HG03139 (cell line): ENCODE results near the gene ZBTB20.

Source experiments
- ATAC-seq: cut with Tn5 transposase; IDR thresholded peaks from one replicate; pipeline ENCODE4 v1.9.1; 2021; ENCODE audit not compliant: unreplicated experiment

The ZBTB20 gene

GRCh38 chr3:114877378-114878113 lies 269.5 kb downstream of the ZBTB20 start:
- ATAC-seq: no peak

- ATAC-seq: no peak
Observed at GRCh38 chr3:114874522-114874971, 272.5 kb downstream of the ZBTB20 start.

DNA sequence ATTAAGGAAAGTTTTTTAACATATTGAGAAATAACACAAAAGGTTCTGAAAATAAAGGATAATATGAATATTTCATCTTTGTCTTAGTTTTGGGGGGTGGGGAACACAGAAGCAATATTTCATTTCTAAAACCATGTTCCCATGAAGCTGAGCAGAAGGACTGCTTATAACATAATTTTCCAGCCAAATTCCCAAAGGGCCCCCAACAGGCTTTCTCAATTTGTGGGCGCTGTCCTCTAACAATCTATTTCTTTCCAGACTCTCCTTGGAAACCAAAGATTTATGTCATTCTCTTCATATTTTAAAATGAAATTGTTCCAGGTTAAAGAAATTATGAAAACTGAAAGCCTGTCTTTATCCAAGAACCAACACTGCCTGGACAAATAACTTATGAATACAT lies 273.5 kb downstream of the ZBTB20 start:
- ATAC-seq: no peak

DNA sequence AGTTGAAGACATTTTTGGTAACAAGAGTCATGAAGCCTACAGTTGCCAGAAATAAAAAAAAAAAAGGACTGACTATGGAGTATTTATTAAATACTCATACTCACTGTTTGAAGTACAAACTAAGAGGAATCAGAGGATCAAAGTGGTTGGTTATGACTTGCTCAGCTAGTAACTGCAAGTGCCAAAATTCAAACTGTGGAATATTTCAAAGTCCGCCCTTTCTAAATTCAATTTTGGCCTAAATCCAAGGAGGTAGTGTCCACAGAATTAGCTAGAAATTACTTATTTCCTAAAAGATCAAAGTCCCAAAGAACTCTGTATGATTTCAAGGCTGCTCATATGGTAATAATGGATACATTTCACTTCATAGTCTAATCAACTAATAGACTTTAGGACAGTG lies 274.5 kb downstream of the ZBTB20 start:
- ATAC-seq: no peak

DNA sequence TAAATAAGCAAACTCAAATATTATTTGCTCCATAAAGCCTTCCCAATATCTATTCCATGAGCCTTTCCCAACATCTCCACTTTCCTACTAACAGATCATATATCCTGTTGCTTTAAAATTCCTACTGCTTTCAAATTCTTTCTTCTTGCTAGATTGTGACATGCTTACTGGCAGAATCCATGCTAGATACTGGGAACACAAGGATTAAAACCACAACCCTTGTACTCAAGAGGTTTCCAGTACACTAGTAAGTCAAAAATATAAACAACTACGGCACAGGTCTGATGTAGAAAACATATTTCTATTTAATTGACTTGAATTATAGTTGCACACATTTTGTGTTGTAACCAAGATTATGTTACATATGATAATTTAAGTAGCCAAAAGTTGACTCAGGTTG lies 275.0 kb downstream of the ZBTB20 start:
- ATAC-seq: no peak

GRCh38 chr3:114867835-114868503 lies 279.1 kb downstream of the ZBTB20 start:
- no peak for ATAC-seq

DNA sequence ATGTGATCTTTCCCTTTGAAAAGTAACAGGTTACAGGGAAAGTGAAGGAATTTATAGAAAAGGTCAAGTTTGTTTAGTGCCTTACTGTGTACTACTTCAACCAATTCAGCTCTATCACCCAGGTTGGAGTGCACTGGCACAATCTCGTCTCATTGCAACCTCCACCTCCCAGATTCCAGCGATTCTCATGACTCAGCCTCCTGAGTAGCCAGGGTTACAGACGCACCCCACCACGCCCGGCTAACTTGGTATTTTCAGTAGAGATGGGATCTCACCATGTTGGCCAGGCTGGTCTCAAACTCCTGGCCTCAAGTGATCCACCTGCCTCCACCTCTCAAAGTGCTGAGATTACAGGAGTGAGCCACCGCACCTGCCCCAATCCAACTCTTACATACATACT lies 279.7 kb downstream of the ZBTB20 start:
- ATAC-seq: no peak

- ATAC-seq: no peak
Observed at GRCh38 chr3:114866430-114866829, 280.7 kb downstream of the ZBTB20 start.

- ATAC-seq: no peak
Observed at GRCh38 chr3:114864970-114865369, 282.1 kb downstream of the ZBTB20 start.

- ATAC-seq: no peak
Observed at GRCh38 chr3:114863848-114864247, 283.2 kb downstream of the ZBTB20 start.

GRCh38 chr3:114861666-114862065 lies 285.4 kb downstream of the ZBTB20 start:
- ATAC-seq: no peak

GRCh38 chr3:114860531-114860930 lies 286.6 kb downstream of the ZBTB20 start:
- no peak for ATAC-seq

DNA sequence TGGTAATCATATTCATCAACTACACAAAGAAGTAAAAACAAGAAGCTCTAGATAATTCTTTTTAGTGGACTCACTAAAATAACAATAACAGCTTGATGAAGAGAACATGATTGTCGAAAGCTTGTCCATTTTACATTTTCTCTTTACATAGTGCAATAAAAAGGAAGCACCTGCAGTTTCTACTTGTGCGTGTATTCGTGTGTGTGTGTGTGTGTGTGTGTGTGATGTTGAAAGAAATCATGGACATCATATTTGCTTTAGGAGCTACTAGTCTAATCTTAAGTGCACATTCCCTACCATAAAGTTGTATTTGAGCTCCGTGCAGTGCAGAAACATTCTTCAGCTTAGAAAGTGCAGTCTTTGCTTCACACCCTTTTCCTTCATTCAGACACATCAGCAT lies 288.8 kb downstream of the ZBTB20 start:
- ATAC-seq: no peak

DNA sequence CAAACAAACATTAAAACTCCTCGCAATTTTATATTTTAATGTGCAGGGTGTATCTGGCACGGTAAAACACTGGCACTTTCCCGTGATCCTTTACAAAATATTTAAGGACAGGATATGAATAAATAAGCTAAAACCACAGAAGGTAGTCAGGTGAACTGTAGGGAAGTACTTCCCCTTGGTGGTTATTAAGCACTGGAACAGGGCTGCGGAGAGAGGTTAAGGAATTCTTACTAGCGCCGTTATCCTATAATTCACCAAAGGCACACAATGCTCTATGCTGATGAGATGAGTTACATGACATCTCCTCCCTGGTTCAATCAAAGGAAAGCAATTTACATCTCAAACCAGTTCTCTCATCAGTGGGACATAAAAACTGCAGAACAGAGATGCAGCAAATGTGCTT lies 289.8 kb downstream of the ZBTB20 start:
- no peak for ATAC-seq

DNA sequence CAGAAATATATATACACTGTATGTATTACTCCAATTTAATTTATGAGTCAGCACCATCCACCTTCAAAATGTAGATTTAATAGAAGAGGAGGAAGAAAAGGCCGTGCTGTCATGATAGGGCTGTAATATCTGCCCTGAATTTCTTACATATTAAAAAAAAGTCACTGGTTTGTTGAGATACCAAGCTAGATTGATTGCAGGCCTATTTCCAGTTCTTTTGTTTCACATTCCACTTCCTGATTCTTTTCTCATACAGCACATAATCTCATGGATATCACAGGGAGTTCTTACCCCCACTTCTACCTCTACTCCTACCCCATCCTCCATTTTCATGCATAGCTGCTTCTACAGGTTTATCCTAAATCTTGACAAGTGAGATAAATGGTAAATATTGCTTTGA lies 290.3 kb downstream of the ZBTB20 start:
- no peak for ATAC-seq

DNA sequence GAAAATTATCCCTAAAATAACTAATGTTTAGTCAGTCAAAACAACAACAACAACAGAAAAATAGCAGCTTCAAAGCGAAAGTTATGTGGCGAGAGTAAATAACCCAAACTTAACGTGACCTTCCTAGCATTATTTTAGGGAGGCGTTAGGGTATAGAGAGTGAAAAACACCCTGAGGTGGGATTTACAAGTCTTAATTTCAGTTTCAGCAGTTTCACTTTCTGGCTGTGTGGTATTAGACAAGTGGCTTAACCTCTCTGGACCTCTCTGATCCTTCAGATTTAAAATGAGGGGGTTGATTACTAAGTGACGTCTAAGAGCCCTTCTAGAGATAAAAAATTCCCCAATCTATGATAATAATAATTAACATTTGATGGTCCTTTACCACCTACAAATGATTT lies 291.2 kb downstream of the ZBTB20 start:
- no peak for ATAC-seq

- ATAC-seq: no peak
Observed at GRCh38 chr3:114852966-114853365, 294.1 kb downstream of the ZBTB20 start.

DNA sequence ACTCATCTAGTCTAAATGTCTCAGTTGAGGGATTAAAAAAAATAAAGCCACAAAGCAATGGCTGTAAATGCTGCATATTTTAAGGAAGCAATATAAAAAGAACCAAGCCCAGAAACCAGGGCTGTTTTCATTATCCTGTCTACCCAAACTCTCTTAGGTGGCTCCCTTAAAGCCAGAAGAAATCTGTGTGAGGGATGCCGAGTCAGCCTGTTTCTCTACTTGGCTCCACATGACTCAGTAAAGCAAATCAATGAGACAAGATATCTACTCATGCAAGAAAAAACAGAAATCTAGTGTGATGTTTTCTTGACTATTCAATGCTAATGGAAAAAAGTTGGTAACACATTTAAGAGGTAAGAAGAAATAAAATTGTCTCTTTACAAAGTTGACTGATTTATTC lies 296.2 kb downstream of the ZBTB20 start:
- no peak for ATAC-seq

GRCh38 chr3:114848643-114849350 lies 298.3 kb downstream of the ZBTB20 start:
- no peak for ATAC-seq

- ATAC-seq: no peak
Observed at GRCh38 chr3:114848082-114848481, 299.0 kb downstream of the ZBTB20 start.

DNA sequence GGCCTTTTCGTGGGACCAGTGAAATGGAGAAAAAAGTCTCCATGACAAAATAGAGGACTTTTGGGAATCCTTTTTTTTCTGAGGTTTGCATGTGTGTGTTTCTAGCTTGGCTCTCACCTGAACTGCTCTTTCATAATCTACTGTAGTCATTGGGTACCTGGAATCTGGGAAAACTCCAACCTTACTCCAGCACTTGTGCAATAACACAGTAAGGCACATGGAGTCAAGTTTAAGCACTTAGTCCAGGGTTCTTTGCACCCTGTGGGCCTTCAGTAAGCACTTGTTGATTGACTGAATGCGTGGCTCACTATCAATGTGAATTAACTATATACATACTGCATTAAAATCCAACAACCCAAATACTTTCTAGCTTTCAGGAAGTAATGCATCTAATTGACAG lies 299.5 kb downstream of the ZBTB20 start:
- no peak for ATAC-seq

- no peak for ATAC-seq
Observed at GRCh38 chr3:114846779-114847178, 300.3 kb downstream of the ZBTB20 start.
